ENCODE measurements around the gene SHISA5. TPM values are rescaled to one million over a fixed set of nuclear protein-coding genes. Genes with fewer than 3 reads are reported as not detected.

Gene SHISA5
- total and polyA plus RNA-seq, 2 of the 4 experiments (the other 2 are of a cell fraction), result 82.3 to 162 TPM

- TF ChIP-seq ELK1 (IDR thresholded peaks at IDR 0.05; ENCODE audit: borderline replicate concordance, low read depth, low read length), result no peak
- no peak for TF ChIP-seq BHLHE40 (IDR thresholded peaks at IDR 0.05; ENCODE audit: low read depth, low read length)
- no peak for TF ChIP-seq MXI1 (IDR thresholded peaks at IDR 0.05; ENCODE audit: borderline replicate concordance, low read depth, low read length)
Measured at GRCh38 chr3:48467110-48467454, 36.9 kb downstream of the SHISA5 start (continued).
